Measurements from ENCODE around the gene FAM171A2. TPM values are rescaled to one million over a fixed set of nuclear protein-coding genes. Genes with fewer than 3 reads are reported as not detected.
"Not testable (repeated sequence)": the region's sequence is repeated elsewhere in the genome, so short reads cannot be mapped to it uniquely, and the experiment has no call there.

FAM171A2 gene
- total RNA-seq = 89.5 and 141 TPM in 2 replicates
- polyA plus RNA-seq (2012) = 36.0 TPM

DNA sequence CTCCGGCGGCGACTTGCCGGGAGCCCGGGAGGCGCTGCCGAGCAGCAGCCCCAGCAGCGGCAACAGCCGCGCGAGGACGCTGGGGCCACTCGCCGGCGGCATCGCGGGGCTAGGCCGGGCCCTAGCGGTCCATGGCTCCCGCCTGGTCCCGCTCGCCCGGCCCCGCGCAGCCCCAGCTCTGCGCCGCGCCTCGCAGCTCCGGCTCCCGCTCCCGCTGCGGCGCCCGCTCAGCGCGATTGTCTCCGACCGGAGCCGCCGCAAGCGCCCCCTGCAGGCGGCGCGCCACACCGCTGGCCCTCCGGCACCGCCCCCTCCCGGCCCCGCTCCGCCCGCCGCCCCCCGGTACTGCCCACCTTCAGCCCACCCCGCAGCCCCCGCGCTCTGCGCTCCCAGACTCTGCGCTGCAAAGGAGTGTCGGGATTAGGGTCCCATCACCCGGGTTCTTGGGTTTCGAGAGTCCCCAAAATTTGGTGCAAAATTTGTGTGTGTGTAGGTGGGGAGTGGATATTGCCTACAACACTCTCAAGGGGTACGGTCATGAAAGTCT lies at the start of gene FAM171A2:
Gene FAM171A2 (minus strand): TSS at position 241 of the 547 bp plus-strand sequence. CDS start 139 bp downstream, at position 102.
- peak; percentile 62 for DNase-seq (ENCODE audit: low read depth)

DNA sequence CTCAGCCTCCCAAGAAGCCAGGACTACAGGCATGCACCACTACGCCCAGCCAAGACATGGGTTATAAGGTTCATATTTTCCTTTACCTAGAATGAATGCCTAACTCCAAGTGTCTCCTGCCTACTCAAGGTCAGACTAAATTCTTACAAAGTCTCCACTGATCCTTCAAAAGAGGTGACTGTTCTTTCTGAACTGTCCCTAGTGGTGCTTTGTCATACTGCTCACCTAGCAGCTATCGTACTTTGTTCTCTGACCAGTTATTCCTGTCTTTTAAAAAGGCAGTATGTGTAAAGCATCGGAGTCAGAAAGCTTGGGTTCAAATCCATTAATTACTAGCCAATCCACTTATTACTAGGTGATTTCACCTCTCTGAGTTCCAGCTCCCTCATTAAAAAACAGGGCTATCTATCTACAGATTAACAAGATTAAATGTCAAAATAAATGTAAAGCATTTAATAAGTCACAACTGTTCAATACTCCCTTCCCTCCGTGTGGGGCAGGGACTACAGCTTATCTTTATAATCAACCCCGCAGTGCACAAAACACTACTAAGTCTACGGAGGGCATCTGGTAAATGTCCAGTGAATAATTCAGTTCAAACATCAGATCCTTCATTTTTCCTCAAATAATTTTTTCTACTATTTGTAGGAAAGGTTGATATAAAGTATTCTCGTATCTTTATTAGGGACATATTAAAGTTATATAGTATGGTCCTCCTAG lies 45.8 kb upstream of the FAM171A2 start:
- DNase-seq (ENCODE audit: low read depth) = no peak

DNA sequence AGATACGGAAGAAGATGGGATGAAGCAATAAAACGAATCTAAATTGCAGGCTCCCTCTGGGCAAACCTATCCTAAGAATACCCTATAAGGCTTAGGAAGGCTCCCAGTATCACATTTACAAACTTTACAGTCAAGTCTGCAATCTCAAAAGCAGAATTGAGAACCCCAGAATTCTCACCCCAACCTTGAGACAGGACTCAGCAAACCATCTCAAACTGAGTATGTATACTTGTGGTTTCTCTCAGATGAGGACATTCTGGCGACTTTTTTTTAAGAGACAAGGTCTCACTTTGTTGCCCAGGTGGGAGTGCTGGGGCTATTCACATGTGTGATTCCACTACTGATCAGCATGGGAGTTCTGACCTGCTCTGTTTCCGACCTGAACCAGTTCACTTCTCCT lies 45.1 kb upstream of the FAM171A2 start:
- no peak for DNase-seq (ENCODE audit: low read depth)

DNA sequence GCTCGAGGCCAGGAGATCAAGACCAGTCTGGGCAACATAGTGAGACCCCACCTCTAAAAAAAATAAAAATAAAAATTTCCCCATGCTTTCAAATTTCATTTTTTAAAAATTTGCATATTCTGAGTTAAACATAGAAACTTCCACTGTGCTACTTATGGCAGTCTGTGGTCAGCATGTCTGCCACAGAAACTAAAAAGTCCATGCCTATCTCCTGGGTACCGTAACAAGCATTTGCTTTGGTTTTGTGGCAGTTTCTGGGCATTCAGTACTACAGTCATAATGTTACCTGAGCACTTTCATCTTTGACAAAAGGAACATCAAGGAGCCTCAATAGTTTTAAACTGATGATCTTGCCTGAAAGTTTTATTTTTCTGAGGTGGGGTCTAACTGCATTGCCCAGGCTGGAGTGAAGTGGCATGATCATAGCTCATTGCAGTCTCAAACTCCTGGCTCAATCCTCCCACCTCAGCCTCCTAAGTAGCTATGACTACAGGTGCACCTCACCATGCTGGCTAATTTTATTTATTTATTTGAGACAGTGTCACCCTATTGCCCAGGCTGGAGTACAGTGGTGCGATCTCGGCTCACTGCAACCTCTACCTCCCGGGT lies 39.0 kb upstream of the FAM171A2 start:
- no peak for DNase-seq (ENCODE audit: low read depth)

DNA sequence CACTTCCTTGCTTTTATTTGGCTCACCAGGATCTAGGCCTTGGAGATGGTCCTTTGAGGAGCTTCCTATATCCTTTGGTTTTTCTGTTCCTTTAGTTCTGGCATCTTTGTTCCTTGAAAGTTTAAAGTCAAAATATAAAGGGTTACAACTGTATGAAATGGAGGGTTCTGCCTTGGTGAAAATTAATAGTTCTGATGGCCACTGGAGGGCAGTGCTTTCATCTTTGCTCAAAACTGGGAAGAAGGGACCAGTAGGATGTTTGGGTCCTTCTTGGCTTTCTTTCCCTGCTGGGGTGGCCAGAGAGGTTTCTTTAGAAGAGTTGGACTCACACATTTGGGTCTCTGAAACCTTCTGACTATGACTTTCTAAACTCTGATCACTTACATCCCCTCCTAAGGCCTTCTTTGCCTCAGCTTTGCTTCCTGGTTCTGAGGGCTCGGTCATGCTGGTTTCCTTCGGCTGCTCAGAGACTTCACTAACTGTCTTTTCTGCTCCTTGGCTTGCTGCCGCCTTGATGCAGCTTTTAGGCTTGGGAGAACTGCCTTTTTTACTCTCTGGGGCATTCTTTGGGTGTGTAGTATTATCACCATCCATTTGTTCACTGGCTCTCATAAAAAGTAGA lies 36.7 kb upstream of the FAM171A2 start:
- peak; percentile 45 for DNase-seq (ENCODE audit: low read depth)

DNA sequence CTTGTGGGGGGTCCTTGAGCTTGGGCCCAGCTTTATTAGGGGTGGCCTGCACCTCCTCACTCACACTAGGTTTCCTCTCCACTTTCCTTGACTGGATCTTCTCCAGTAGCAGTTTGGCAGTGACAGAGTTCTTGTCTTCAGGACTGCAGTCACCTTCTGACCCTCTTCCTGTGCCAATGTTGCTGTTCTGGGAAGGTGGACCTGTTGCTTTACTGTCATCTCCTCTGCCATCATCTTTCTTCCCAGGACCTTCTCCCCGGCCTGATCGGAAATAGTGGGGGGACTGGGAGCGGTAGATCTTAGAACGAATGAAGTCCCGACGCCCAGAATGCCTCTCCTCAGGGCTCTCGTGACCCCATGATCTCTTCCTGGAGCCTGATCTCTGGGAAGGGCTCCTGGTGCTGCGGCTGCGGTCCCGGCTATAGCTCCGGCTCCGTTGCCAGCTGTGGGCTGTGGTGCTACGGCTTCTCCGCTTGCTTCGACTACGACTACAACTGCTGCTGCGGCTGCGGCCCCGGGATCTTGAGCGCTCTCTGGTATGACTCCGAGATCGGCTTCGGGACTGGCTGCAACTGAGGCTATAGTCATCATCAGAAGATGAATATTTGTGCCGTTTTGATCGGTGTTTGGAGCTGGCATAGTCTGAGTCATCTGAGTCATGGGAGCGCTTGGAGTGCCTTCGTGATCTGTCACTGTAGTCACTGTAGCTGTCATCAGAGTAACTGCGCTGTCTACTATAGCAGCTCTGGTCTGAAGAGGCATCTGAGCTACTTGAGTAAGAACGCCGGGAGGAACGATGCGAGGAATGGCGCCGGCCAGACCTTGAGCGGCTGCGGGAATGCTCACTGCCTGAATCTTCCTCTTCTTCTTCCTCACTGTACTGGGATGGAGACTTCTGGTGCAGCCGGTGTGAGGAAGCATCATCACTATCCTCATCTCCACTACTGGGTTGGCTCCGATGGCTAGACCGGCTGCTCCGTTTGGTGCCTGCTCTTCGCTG lies 35.3 kb upstream of the FAM171A2 start:
- DNase-seq (ENCODE audit: low read depth) = no peak

DNA sequence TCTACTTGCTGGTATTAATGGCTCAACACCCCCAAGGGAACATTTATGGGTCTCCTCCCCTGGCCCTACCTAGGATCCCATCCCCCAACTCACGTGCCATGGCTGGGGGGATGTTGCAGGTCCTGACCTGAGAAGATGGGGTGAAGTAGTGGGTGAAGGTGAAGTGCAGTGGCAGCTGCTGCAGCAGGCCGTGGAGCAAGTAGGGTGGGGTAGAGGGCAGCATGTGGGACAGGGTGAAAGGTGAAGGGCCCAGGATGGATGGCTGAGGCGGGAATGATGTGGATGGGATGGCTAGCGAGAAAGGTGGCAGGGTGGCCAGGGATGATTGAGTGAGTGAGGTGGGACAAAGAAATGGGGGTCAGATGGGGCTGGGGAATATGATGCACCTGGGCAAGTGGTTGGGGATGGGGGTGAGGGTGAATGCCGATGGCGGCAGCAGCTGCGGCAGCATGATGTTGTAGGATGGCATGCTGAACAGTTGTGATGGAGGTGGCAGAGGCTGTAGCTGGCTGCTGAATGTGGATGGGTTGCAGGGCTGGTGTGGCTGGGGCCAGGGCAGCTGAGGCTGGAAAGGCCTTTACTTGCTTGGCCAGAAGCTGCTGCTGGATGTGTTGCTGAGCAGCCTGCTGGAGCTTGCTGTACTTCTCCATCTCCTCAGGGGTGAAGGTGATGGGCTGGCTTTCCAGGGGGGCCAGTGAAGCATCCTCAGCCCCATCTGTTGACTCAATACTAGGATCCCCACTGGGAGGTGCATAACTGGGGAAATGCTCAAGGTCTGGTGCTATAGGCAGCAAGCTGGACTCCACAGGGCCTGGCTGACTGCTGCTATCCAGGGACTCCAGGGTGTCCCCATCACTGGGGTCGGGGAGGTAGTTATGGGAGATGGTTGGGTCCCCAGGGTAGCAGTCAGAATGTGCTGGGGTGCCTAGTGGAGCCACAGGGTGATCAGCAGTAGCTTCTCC lies 34.1 kb upstream of the FAM171A2 start:
- DNase-seq (ENCODE audit: low read depth) = no peak

DNA sequence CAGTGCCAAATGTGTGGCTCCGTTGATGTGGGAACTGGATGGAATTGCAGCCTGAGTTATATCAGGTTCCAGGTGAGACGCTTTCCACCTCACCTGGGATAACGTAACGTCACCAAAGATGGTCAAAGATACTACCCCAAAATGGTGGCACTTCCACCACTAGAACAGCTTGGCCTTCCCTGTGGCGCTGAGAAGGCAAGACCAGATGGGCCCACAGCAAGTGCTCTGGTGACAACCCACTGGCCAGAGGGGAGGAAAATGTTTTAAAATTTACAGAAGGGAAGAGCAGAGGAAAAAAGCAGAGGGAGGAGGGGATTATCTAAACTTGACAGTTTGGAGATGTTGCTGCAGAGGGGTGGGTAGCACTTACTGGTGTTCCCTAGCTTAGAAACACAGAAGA lies 33.3 kb upstream of the FAM171A2 start:
- no peak for DNase-seq (ENCODE audit: low read depth)

DNA sequence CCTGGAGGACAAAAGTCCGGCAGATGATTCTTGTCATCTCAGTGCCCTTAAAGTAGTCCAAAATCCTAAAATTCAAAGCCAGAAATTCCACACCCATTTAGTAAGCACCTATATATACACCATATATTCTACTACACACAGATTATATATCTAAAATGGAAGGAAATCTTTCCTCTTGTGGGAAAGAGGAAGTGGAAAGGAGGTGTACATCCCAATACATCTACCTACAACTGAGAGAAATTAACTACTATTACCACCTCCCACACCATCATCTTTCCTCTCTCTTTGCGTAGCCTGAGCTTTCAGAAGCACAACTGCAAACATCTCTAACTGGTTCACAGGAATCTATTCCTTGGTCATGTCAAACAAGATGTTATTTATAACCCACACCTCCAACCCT lies 31.2 kb upstream of the FAM171A2 start:
- no peak for DNase-seq (ENCODE audit: low read depth)

DNA sequence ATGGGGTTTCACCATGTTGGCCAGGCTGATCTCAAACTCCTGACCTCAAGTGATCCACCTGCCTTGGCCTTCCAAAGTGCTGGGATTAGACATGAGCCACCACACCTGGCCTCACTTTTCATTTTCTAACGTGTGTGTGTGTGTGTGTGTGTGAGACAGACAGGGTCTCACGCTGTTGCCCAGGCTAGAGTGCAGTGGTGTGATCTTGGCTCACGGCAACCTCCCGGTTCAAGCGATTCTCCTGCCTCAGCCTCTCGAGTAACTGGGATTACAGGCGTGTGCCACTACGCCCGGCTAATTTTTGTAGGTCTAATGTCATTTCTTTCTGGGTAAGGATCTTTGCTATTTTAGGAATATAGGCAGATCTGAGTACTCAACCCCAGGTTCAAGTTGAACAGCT lies 30.5 kb upstream of the FAM171A2 start:
- not testable (repeated sequence) for DNase-seq (ENCODE audit: low read depth)

DNA sequence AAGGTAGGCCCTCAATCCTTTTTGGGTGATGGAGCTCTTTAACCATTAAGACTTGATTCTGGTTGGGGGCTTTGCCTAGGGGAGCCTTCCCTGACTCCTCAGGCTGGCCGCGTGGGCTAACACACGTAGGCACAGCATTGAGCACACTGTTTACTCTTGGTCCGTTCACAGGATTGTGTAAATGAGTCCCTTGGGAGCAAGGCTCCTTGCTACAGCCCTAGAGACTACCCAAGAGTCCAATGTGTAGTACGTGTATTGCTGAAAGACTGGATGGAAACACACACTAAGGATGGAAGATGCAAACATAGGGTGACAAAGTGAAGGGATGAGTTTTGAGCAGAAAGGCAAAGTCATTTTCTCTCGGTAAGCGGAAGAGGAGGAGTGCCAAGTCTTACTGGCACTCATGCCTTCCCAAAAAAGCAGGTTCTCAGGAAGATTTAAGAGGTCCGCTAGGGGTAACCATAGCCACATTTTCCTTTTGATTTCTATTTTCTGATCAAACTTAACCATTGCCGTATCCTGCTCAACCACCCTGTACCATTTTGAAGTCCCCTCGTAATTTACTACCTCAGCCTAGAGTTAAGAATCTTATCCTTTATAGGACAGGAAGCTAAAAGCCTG lies 26.7 kb upstream of the FAM171A2 start:
- no peak for DNase-seq (ENCODE audit: low read depth)

DNA sequence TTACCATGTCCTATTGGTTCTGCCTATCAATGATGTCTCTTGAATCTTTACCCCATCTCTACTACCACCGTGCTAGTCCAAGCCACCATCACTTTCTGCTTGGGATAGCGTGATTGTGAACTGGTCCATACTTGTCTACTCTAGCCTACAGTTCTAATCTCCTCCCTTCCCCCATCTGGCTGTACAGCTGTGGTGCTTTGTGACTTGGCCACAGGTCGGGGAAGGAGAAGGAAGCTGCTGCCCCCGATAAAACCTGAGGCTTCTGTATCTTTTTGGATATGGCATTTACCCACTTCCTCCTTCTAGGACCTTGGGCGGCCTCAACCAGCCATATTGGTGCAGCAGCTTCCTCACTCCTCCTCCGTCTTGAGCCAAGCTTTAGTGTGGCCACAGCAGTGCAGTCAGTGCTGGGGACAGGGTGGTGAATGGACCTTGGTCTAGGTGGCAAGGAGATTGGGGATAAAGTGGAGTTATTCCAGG lies 26.1 kb upstream of the FAM171A2 start:
- DNase-seq (ENCODE audit: low read depth) = no peak

DNA sequence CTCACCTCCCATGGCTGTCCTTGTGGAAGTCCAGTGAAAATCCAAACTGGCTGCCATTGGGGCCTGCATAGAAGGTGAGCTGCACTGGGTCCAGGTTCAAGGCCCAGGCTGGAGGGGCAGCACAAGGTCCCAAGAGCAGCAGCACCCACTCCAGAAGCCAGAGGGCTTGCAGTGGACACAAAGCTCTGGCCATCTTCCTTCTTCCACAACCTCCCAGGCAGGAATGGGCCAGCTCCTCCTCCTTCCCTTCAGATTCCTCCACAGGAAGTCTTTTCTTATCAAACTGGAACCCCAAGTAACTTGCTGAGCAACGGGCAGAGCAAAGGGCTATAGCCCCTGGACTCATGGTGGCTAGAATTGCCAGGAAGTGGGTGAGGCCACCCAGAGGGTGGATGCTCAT lies 25.6 kb upstream of the FAM171A2 start, which contains the start of gene ITGA2B:
Gene ITGA2B (minus strand): TSS at position 369 of the 400 bp plus-strand sequence. CDS start 176 bp downstream, at position 193.
- no peak for DNase-seq (ENCODE audit: low read depth)

DNA sequence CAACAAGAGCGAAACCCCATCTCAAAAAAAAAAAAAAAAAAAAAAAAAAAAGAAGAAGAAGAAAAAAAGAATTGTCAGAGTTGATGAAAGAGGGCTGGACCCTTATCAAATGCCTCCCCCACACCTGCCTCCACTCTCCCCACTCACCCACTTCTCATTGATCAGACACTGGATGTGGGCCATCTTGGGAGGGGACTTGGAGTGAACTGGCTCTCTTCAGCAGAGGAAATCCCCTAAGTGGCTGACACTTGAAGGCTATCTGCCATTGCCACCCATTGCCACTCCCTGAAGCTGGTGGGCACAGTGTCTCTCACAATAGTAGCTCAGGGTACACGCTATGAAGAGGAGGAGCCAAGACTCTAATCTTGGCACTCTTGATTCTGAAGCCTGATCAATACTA lies 24.2 kb upstream of the FAM171A2 start:
- DNase-seq (ENCODE audit: low read depth) = no peak

DNA sequence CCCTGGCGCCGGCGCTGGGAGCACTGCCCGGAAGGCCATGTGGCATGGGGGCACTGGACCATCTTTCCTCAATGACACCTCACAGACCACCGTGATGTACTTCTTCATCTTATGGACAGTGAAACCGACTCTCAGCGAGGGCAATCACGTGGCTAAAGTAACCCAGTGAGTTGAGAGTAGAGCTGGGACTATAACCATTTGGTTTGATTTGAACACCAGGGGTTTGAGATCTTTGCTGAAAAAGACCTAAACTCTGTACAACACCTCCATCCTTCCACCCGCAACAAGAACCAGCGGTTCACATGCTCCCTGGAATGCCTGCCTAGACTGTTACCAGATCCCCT lies 22.5 kb upstream of the FAM171A2 start:
- no peak for DNase-seq (ENCODE audit: low read depth)

DNA sequence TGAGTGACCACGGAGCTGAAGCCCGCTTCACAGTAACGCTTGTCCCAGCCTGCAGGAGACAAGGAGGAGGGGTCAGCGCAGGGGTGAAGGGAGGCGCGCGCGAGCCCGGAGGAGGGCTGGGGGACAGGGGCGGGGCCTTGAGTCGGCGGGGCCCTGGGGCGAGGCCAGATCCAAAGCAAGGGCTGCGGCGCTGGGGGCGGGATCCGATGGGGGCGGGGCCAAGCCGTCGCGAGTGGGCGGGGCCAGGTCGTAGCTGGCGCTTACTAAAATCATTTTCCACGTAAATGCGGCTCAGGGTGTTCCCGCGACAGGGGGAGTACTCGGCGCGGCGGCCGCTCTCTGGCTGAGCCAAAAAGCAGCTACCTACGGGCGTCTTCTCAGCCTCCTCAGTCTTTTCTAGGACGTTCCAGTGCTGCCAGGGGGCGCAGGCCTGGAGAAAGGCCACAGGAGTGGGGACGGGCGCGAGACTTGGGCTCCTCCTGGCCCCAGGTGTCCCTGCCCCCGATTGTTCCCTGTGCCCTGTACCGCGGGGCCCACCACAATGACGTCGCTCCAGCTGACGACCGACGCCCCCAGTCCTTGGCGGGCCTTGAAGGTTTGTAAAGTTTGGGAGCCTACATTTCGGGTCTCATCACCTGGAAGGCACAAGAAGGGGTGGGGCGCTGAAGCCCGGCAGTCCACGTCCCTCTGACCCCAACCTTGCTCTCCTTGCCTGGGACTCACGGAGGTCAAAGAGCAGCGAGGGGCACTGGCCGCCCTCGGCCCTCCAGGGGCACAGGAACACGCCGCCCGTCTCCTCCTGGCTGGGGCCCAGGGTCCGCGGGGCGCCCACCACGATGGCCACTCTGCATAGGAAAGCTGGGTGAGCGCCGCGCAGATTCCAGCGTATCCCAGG lies 21.9 kb upstream of the FAM171A2 start:
- peak; percentile 65 for DNase-seq (ENCODE audit: low read depth)

DNA sequence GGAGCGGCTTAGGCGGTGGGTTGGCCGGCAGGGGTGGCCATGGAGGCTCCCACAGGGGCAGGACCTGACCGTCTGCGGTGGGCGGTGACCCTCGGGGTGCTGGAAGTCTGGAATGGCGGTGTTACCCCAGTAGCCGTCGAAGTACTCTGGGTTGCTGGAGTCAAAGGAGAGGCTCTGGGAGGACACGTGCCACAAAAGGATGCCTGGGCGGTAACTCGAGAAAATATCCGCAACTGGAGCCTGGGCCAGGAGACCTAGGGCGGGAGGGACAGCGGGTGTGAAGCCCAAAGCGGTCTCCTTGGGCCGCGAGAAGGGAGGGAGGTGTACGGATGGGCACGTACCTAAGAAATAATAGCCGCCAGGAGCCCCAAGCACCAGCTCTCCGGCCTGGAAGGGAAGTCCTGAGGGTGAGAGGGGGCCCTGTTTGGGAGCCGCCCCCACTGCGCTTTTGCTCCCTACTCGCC lies 21.2 kb upstream of the FAM171A2 start:
- DNase-seq (ENCODE audit: low read depth) = peak; percentile 24

DNA sequence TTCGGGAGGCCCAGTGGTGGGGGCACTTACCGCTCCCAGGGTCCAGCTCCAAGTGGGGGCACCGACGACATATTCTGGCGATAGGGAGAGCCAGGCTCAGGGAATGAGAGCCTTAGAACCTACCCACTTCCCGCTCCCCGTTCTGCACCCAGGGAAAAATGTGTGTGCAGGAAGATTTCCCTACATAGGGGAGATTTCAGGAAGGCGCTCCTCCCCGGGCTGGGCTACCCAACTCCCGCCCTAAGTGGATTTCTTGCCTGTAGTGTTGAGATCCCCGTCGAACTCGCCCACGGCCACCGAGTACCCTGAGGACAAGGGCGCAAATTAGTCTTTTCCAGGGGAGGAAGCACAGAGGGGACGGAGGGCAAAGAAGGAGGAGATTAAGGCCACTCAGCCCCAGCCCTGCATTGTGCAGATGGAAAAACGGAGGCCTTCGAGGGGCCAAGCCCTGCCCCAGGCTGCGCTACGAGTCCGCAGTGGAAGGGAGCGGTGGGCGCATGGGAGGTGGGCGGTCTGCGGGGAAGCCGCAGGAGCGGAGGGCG lies 20.7 kb upstream of the FAM171A2 start:
- DNase-seq (ENCODE audit: low read depth) = no peak

Data from myocyte (in vitro differentiated cells).